Stimulated activated naive CD4-positive, alpha-beta T cell (primary cell): Measurements from ENCODE around the gene DGCR6.
"Not testable (repeated sequence)": the region's sequence is repeated elsewhere in the genome, so short reads cannot be mapped to it uniquely, and the experiment has no call there.

Experiments used
- DNase-seq, 6 experiments: peaks; one replicate each; lab custom pipeline; 2025; lab: John Stamatoyannopoulos, UW

The DGCR6 gene

GRCh38 chr22:18931905-18932652 lies 26.0 kb downstream of the DGCR6 start:
- DNase-seq = no peak

- DNase-seq = no peak
These were observed 27.8 kb downstream of the DGCR6 start for GRCh38 chr22:18933914-18934313.

GRCh38 chr22:18934688-18935087 lies 28.6 kb downstream of the DGCR6 start:
- not testable (repeated sequence) for DNase-seq

- DNase-seq = no peak
These were observed 29.9 kb downstream of the DGCR6 start, which contains the start of gene PRODH for GRCh38 chr22:18935889-18936529. Gene PRODH (minus strand): TSS chr22:18936293. CDS start chr22:18936287, 6 bp downstream.

GRCh38 chr22:18938691-18939090 lies 32.6 kb downstream of the DGCR6 start:
- DNase-seq = not testable (repeated sequence)

- not testable (repeated sequence) for DNase-seq
These were observed 41.0 kb downstream of the DGCR6 start for GRCh38 chr22:18947105-18947504.

- no peak for DNase-seq
These were observed 41.8 kb downstream of the DGCR6 start for GRCh38 chr22:18947905-18948304.

- DNase-seq = no peak
These were observed 44.0 kb downstream of the DGCR6 start for GRCh38 chr22:18950141-18950540.

- no peak for DNase-seq
These were observed 45.9 kb downstream of the DGCR6 start for GRCh38 chr22:18952022-18952421.

GRCh38 chr22:18953128-18953527 lies 47.0 kb downstream of the DGCR6 start:
- DNase-seq = not testable (repeated sequence)

- peak in 5 of 6 experiments; percentile 7 to 38 (median 23) for DNase-seq
These were observed 48.3 kb downstream of the DGCR6 start for GRCh38 chr22:18954303-18954989.

- DNase-seq = no peak
These were observed 49.0 kb downstream of the DGCR6 start for GRCh38 chr22:18954990-18955571.

GRCh38 chr22:18955696-18956095 lies 49.6 kb downstream of the DGCR6 start:
- DNase-seq = no peak

- not testable (repeated sequence) for DNase-seq
These were observed 50.2 kb downstream of the DGCR6 start for GRCh38 chr22:18956121-18956895.

- DNase-seq = not testable (repeated sequence)
These were observed 50.8 kb downstream of the DGCR6 start for GRCh38 chr22:18956956-18957355.

GRCh38 chr22:18957621-18958320 lies 51.7 kb downstream of the DGCR6 start:
- not testable (repeated sequence) for DNase-seq

- DNase-seq = not testable (repeated sequence)
These were observed 52.2 kb downstream of the DGCR6 start for GRCh38 chr22:18958321-18958705.

GRCh38 chr22:18958738-18959137 lies 52.6 kb downstream of the DGCR6 start:
- DNase-seq = not testable (repeated sequence)

- not testable (repeated sequence) for DNase-seq
These were observed 53.1 kb downstream of the DGCR6 start for GRCh38 chr22:18959266-18959665.

- DNase-seq = not testable (repeated sequence)
These were observed 53.6 kb downstream of the DGCR6 start for GRCh38 chr22:18959741-18960140.
